Loucy (cell line): ENCODE data around the gene TTC7B.

Experiments used
- H2AFZ ChIP-seq: fragments of 200-600 bp; sonication (generic); 2 replicates; pipeline ENCODE4 v1.6.0; 2016; ENCODE audit warnings: antibody characterized with exemption, mild to moderate bottlenecking, low read length, moderate library complexity
- H3F3A ChIP-seq: fragments of 200-600 bp; 2 replicates; pipeline ENCODE4 v1.6.0; 2016; ENCODE audit warnings: antibody characterized with exemption, low read depth, mild to moderate bottlenecking
- H3K27me3 ChIP-seq: fragments of 200-600 bp; sonication (generic); 2 replicates; pipeline ENCODE4 v1.6.1; 2014; ENCODE audit warnings: low read length, mild to moderate bottlenecking; ENCODE audit not compliant: insufficient read depth, poor library complexity, severe bottlenecking
- H3K36me3 ChIP-seq: fragments of 200-600 bp; sonication (generic); 2 replicates; pipeline ENCODE4 v1.6.1; 2016; ENCODE audit warnings: low read length; ENCODE audit not compliant: insufficient read depth
- H3K4me1 ChIP-seq: fragments of 200-600 bp; sonication (generic); 2 replicates; pipeline ENCODE4 v1.5.1; 2014; ENCODE audit warnings: low read length, mild to moderate bottlenecking; ENCODE audit not compliant: insufficient read depth, poor library complexity, severe bottlenecking
- H3K4me2 ChIP-seq: fragments of 200-600 bp; sonication (generic); 2 replicates; pipeline ENCODE4 v1.6.0; 2014; ENCODE audit warnings: antibody characterized with exemption, low read length, low read depth, mild to moderate bottlenecking; ENCODE audit not compliant: poor library complexity, severe bottlenecking
- H3K4me3 ChIP-seq: fragments of 200-600 bp; sonication (generic); 2 replicates; pipeline ENCODE4 v1.5.1; 2014; ENCODE audit warnings: low read length, mild to moderate bottlenecking, mixed read lengths; ENCODE audit not compliant: poor library complexity, severe bottlenecking
- H3K79me2 ChIP-seq: fragments of 200-600 bp; sonication (generic); 2 replicates; pipeline ENCODE4 v1.6.1; 2014; ENCODE audit warnings: low read length; ENCODE audit not compliant: insufficient read depth
- H3K9ac ChIP-seq: fragments of 200-600 bp; sonication (generic); 2 replicates; pipeline ENCODE4 v1.6.0; 2014; ENCODE audit warnings: mild to moderate bottlenecking, low read depth, low read length, moderate library complexity; ENCODE audit not compliant: poor library complexity, severe bottlenecking
- H3K9me2 ChIP-seq: fragments of 200-600 bp; sonication (generic); replicated peaks from 2 replicates; pipeline ENCODE4 v1.6.1; 2016; ENCODE audit warnings: low read depth, low read length, mixed read lengths
- H3K9me3 ChIP-seq: fragments of 200-600 bp; sonication (generic); 2 replicates; pipeline ENCODE4 v1.6.1; 2014; ENCODE audit warnings: mild to moderate bottlenecking, antibody characterized with exemption, low read length, low read depth; ENCODE audit not compliant: insufficient read depth
- H4K20me1 ChIP-seq: fragments of 200-600 bp; sonication (generic); 2 replicates; pipeline ENCODE4 v1.6.0; 2014; ENCODE audit warnings: antibody characterized with exemption, low read length, mild to moderate bottlenecking; ENCODE audit not compliant: insufficient read depth, poor library complexity, severe bottlenecking
- EZH2phosphoT487 ChIP-seq: fragments of 200-600 bp; IDR thresholded peaks from 2 replicates; pipeline ENCODE4 v1.6.1; 2018; ENCODE audit warnings: antibody characterized with exemption, mild to moderate bottlenecking, moderate library complexity, borderline replicate concordance
- TF ChIP-seq, protein P1 (sequence below): fragments of 200-600 bp; sonication (generic); conservative IDR thresholded peaks from 2 replicates; pipeline ENCODE4 v1.5.1; 2014; ENCODE audit warnings: mild to moderate bottlenecking, antibody characterized with exemption, low read length

The TTC7B gene

DNA sequence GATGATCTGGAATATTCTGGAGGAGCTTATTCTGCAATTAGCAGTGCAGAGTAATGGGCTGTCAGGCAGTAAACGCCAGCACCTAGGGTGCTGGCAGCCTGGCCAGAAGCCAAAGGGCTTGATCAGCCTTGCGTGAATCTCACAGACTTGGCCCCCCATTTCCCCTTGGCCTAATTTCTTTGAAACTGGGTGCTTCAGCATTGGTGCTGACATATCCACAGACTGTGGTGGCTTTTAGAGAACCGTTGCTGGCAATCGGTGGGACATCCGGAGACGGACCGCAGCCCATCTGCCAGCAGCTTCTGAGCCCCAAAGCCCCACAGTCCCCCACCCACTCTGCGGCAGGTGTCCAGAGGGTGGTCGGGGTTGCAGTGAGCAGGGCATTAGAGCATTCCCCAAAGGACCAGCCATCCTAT, 262.3 kb downstream of the TTC7B start:
- H3K36me3 ChIP-seq = no peaks in the 10 kb centered on the region
- H3K9me2 ChIP-seq = no peaks in the 10 kb centered on the region
- H4K20me1 ChIP-seq = no peaks in the 10 kb centered on the region
- no peaks in the 10 kb centered on the region for H3K9me3 ChIP-seq
- no peak overlapping the region for H3K4me2 ChIP-seq
- TF ChIP-seq, protein P1, sequence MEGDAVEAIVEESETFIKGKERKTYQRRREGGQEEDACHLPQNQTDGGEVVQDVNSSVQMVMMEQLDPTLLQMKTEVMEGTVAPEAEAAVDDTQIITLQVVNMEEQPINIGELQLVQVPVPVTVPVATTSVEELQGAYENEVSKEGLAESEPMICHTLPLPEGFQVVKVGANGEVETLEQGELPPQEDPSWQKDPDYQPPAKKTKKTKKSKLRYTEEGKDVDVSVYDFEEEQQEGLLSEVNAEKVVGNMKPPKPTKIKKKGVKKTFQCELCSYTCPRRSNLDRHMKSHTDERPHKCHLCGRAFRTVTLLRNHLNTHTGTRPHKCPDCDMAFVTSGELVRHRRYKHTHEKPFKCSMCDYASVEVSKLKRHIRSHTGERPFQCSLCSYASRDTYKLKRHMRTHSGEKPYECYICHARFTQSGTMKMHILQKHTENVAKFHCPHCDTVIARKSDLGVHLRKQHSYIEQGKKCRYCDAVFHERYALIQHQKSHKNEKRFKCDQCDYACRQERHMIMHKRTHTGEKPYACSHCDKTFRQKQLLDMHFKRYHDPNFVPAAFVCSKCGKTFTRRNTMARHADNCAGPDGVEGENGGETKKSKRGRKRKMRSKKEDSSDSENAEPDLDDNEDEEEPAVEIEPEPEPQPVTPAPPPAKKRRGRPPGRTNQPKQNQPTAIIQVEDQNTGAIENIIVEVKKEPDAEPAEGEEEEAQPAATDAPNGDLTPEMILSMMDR = no peak
- no peak for TF ChIP-seq EZH2phosphoT487
- H3K4me3 ChIP-seq = no peak overlapping the region
- H3F3A ChIP-seq = no peaks in the 10 kb centered on the region
- no peaks in the 10 kb centered on the region for H3K27me3 ChIP-seq
- H3K9ac ChIP-seq = no peak overlapping the region
- no peaks in the 10 kb centered on the region for H3K4me1 ChIP-seq
- no peaks in the 10 kb centered on the region for H3K79me2 ChIP-seq
- no peak overlapping the region for H2AFZ ChIP-seq

DNA sequence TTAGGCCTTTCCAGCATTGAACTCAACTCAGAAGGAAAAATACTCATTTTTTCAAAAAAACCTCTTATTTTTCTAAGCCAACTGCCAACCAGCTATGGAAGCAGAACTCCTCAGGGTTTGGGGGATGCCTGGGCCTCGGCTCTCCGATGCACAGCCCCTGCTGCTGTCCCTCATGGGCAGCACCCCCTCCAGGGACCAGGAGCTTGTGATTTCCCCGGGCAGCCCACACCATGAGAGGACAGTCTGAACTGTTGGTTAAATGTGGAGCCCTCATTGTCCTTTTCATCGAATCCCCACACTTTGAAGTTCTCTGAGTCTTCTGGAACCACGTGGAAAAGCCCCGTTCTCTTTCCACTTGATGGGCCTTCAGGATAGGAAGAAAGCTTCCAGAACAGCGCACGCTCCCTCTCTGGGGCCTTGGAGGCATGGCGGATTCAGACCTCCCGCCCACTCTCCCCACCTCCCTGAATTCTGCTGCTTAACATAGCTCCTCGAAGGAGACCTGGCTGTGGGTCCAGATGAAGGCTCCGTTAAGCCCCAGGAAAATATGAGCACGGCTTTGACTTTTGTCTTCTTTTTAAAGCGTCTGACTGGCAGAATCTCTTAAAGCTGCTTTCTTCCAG, 262.8 kb downstream of the TTC7B start:
- Histone ChIP-seq H3K79me2 (no peaks in the 10 kb centered on the region), H3K4me2 (no peak overlapping the region), H3K9me3 (no peaks in the 10 kb centered on the region), H3F3A (no peaks in the 10 kb centered on the region), H4K20me1 (no peaks in the 10 kb centered on the region), H3K36me3 (no peaks in the 10 kb centered on the region), H2AFZ (no peak overlapping the region), H3K4me3 (no peak overlapping the region), H3K4me1 (no peaks in the 10 kb centered on the region), H3K27me3 (no peaks in the 10 kb centered on the region), H3K9me2 (no peaks in the 10 kb centered on the region), H3K9ac (no peak overlapping the region)
- TF ChIP-seq, protein P1 = no peak
- no peak for TF ChIP-seq EZH2phosphoT487

DNA sequence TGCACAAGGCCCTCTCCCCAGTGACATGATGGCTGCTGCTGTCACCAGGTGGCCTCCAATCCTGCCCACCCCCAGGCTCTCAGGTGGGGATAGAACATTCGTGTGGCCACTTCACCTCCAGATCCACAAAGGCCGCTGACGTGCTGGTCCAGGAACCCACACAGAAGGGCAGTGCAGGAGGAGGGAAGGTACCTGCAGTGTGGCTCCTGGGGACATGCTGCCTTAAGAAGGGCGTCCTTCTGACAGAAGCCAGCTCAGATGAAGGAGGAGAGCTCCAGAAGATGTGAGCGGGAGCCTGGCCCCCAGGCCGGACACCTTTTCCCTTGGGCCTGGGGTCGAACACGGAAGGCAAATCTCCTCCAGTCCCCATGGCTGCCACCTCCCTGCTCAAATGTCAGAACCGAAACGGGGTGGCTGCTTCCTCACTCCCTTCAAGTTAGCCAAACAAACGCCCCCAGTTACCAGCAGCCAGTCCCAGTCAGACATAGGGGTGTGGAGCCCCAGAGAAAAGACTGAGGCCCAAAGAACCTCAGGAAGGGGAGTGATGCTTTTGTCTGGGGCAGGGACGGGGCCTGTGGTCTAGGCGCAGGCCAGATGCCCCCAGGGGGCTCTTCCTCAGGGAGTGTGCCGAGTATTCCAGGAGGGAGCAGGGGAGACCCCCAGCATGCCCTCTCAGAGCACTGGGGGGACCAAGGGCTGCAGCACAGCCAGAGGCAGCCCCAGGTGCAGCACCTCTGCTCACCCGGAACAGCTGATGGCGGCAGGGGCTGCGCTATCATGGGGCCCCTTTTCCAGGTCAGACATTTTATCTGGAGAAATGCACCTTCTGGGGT, 263.5 kb downstream of the TTC7B start:
- Histone ChIP-seq H3K4me1 (no peaks in the 10 kb centered on the region), H3K4me2 (no peak overlapping the region), H3K4me3 (no peak overlapping the region), H3K9me3 (no peaks in the 10 kb centered on the region), H3K36me3 (no peaks in the 10 kb centered on the region), H3K79me2 (no peaks in the 10 kb centered on the region), H3K27me3 (no peaks in the 10 kb centered on the region), H2AFZ (no peak overlapping the region), H3K9ac (no peak overlapping the region), H3F3A (no peaks in the 10 kb centered on the region), H4K20me1 (no peaks in the 10 kb centered on the region), H3K9me2 (no peaks in the 10 kb centered on the region)
- TF ChIP-seq EZH2phosphoT487 = no peak
- TF ChIP-seq, protein P1 = no peak
